GM10847 (cell line): Measurements from ENCODE around the gene ERAP2.

Experiments used
- POLR2A ChIP-seq: IDR thresholded peaks from 2 replicates; pipeline ENCODE4 v1.6.1; 2011; ENCODE audit not compliant: insufficient read length; ENCODE audit errors: extremely low read depth

The ERAP2 gene

GRCh38 chr5:96961053-96961452 is 84.8 kb downstream of the ERAP2 start:
- TF ChIP-seq POLR2A: no peak

- no peak for TF ChIP-seq POLR2A
Observed at GRCh38 chr5:96962540-96962991, 86.3 kb downstream of the ERAP2 start.

- TF ChIP-seq POLR2A: no peak
Observed at GRCh38 chr5:96963267-96963666, 87.0 kb downstream of the ERAP2 start.

- TF ChIP-seq POLR2A: no peak
Observed at GRCh38 chr5:96966801-96967200, 90.5 kb downstream of the ERAP2 start.

- no peak for TF ChIP-seq POLR2A
Observed at GRCh38 chr5:96967400-96967799, 91.1 kb downstream of the ERAP2 start.

GRCh38 chr5:96968074-96968473 is 91.8 kb downstream of the ERAP2 start:
- no peak for TF ChIP-seq POLR2A

GRCh38 chr5:96968614-96969013 is 92.3 kb downstream of the ERAP2 start:
- TF ChIP-seq POLR2A: no peak
